ENCODE measurements around the gene TIE1. TPM values are rescaled to one million over a fixed set of nuclear protein-coding genes. Genes with fewer than 3 reads are reported as not detected.

TIE1 gene
- total RNA-seq, 3 donors from 2014 or later, result 8.0 to 18.6 (median 8.1) TPM

DNA sequence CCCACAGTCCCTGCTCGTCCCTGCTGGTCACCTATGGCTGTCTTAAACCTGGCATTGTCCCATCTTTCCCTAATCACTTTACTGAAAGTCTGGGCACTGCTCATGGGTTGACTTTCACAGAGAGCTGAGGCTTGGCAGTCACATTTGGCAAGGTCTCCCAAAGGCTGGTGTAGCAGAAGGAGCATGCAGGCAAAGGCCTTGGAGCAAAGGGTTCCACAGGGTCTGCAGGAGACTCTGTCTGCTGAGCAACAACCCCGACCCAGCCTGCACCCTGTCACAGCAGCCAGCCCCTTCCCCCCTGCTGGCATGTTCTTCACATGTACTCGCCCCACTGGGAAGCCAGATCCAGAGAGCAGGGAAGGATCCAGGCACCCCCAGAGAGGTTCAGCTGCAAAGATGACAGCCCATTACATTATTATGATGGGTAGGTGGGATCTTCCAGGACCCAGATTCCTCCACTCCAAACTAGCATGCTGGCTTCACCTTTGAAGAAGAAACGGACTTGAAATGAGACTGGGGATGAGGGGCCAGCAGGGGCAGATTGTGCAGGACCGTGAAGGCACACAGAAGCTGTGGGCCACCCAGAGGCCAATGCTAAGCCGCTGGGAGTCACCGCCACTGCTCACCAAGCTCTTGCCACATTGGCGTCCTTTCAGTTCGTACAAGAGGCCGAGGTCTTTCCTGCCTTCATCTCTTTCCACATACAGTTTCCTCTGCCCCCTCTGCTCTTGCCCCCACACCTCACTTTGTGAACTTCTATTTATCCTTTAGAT is 45.2 kb upstream of the TIE1 start:
- Histone ChIP-seq H3K9me3 (peaks cover 3% of the 10 kb centered on the region), H3K36me3 (ENCODE audit: low read depth) (no peaks in the 10 kb centered on the region), H3K4me1 (ENCODE audit: low read depth) (peaks cover 10% of the 10 kb centered on the region), H3K4me3 (no peak overlapping the region)
- TF ChIP-seq, protein P1, sequence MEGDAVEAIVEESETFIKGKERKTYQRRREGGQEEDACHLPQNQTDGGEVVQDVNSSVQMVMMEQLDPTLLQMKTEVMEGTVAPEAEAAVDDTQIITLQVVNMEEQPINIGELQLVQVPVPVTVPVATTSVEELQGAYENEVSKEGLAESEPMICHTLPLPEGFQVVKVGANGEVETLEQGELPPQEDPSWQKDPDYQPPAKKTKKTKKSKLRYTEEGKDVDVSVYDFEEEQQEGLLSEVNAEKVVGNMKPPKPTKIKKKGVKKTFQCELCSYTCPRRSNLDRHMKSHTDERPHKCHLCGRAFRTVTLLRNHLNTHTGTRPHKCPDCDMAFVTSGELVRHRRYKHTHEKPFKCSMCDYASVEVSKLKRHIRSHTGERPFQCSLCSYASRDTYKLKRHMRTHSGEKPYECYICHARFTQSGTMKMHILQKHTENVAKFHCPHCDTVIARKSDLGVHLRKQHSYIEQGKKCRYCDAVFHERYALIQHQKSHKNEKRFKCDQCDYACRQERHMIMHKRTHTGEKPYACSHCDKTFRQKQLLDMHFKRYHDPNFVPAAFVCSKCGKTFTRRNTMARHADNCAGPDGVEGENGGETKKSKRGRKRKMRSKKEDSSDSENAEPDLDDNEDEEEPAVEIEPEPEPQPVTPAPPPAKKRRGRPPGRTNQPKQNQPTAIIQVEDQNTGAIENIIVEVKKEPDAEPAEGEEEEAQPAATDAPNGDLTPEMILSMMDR (IDR thresholded peaks at IDR 0.05), result no peak
- intact Hi-C loops (cut with DNase I, micrococcal nuclease), result no loop called here
- ATAC-seq (no peak), DNase-seq (no peak)

DNA sequence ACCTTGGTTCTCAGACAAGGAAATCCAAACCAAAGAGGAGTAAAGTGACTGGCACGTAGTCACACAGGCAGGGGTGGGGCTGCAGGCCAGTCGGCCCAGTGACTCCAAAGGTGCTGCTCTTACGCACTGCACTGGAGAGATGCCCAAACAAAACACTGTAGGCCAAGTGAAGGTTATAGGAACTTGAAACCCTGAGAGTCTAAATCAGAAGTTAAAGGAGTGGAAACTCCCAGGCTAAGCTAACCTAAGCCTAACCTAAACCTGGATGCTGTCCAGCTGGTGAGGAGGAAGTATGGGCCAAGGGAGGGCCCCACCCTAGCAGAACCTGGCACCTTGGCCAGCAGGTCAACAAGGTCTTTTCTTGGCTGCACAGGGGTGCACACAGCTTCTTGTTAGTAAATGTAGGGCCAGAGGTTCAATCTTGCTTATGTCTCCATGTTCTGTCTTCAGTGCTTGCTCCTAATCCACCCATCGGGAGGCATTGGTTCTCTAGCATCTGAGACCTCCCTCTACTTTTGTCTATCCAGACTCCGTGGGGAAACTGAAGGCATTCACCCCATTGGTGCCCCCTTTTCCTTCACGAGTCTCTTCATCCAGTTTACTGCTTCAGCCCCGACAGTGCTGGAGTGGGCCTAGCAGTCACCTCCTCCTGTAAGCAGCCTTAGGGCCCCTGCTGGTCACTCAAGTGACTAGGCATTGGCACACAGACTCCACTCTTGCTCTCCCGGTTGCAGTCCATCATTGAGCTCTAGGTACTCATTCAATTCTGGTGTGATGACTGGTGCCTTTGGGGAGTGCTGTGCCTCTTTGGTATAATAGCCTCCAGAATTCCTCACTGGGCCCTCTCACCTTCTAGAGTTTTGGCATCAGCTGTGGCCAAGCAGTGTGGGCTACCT is 43.9 kb upstream of the TIE1 start:
- intact Hi-C loops (cut with DNase I, micrococcal nuclease), result no loop called here
- ATAC-seq (peak; percentile 98), DNase-seq (peak; percentile 76 to 87 (median 79))
- Histone ChIP-seq H3K9me3 (peaks cover 3% of the 10 kb centered on the region), H3K36me3 (ENCODE audit: low read depth) (no peaks in the 10 kb centered on the region), H3K4me1 (ENCODE audit: low read depth) (peaks cover 10% of the 10 kb centered on the region), H3K4me3 (no peak overlapping the region)
- TF ChIP-seq, protein P1 (IDR thresholded peaks at IDR 0.05), result no peak

DNA sequence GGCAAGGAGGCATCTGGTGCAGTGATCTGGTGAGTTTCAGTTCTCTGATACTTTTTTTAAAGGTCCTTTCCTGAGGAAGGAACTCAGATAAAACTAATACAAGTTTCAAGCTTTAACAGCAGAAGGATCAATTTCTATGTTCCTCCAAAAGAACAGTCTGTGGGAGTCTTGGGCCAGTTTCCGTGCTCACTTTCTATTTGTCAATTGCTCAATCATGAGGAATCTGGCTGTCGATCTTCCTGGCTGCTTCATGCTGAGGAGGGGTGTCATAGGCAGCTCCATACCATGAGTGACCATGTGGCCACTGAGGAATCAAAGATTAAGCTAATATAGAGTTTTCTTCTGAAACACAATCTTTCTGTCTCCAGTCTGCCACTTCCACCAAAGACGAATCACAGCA is 42.4 kb upstream of the TIE1 start:
- ATAC-seq (no peak), DNase-seq (no peak)
- H3K4me3 ChIP-seq, result no peak overlapping the region
- intact Hi-C loops (cut with DNase I, micrococcal nuclease), result no loop called here
- TF ChIP-seq, protein P1 (IDR thresholded peaks at IDR 0.05), result no peak
- H3K4me1 ChIP-seq (ENCODE audit: low read depth), result peaks cover 10% of the 10 kb centered on the region
- H3K9me3 ChIP-seq, result peaks cover 3% of the 10 kb centered on the region
- no peaks in the 10 kb centered on the region for H3K36me3 ChIP-seq (ENCODE audit: low read depth)

DNA sequence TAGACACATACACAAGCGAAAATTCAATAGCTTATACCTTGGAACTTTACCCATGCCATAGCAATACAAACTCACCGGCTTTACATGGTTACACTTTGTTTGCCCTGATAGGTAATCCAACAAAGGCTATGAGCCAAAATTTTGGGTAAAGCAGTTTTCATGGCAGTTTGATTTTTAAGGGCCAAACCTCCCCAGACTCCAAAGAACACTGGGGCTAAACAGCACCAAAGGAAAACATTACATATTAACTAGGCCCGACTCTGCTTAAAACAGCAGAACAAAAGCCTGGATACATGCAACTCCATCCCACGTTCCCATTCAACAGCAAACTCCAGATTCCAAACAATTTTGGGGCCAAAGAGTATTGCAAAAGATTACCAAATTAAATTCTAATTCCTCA is 35.4 kb upstream of the TIE1 start:
- Histone ChIP-seq H3K36me3 (ENCODE audit: low read depth) (no peaks in the 10 kb centered on the region), H3K4me1 (ENCODE audit: low read depth) (no peaks in the 10 kb centered on the region), H3K4me3 (no peak overlapping the region), H3K9me3 (no peaks in the 10 kb centered on the region)
- ATAC-seq, result no peak
- TF ChIP-seq, protein P1 (IDR thresholded peaks at IDR 0.05), result no peak
- no peak for DNase-seq
- intact Hi-C loops (cut with DNase I, micrococcal nuclease), result no loop called here

DNA sequence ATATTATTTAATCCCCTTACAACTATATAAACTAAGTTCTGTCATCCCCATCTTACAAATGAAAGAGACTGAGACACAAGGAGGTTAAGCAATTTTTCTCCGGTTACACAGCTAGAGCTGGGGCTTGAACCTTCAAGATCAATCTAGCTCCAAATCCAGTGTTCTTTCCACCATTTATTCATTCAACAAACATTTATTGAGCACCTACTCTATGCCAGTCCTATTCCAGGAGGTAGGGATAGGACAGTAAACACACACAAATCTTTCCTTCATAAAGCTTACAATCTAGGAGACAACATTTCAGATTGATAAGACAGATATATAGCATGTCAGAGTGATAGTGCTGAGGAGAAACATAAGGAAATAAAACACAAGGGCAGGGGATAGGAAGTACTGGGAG is 33.9 kb upstream of the TIE1 start:
- no peak for ATAC-seq
- no peak for DNase-seq
- H3K9me3 ChIP-seq, result no peaks in the 10 kb centered on the region
- H3K4me1 ChIP-seq (ENCODE audit: low read depth), result peaks cover 9% of the 10 kb centered on the region
- intact Hi-C loops (cut with DNase I, micrococcal nuclease), result no loop called here
- H3K36me3 ChIP-seq (ENCODE audit: low read depth), result no peaks in the 10 kb centered on the region
- TF ChIP-seq, protein P1 (IDR thresholded peaks at IDR 0.05), result no peak
- H3K4me3 ChIP-seq, result no peak overlapping the region
